Measurements from ENCODE around the gene STBD1.

The STBD1 gene

GRCh38 chr4:76307660-76308014 lies 1.1 kb downstream of the STBD1 start:
- ChIA-PET POLR2A (interaction anchor here (0.7 kb wide), 1 partner anchor 14 kb away, joined by 6 read pairs; no protein-coding TSS in a partner anchor), CTCF (interaction anchor here (1.2 to 2.3 kb wide), 4 partner anchors 16 to 128 kb away, joined by 4 to 6 read pairs (median 5); no protein-coding TSS in a partner anchor)
- DNase-seq (ENCODE audit: extremely low spot score): no peak
- TF ChIP-seq, protein P1, sequence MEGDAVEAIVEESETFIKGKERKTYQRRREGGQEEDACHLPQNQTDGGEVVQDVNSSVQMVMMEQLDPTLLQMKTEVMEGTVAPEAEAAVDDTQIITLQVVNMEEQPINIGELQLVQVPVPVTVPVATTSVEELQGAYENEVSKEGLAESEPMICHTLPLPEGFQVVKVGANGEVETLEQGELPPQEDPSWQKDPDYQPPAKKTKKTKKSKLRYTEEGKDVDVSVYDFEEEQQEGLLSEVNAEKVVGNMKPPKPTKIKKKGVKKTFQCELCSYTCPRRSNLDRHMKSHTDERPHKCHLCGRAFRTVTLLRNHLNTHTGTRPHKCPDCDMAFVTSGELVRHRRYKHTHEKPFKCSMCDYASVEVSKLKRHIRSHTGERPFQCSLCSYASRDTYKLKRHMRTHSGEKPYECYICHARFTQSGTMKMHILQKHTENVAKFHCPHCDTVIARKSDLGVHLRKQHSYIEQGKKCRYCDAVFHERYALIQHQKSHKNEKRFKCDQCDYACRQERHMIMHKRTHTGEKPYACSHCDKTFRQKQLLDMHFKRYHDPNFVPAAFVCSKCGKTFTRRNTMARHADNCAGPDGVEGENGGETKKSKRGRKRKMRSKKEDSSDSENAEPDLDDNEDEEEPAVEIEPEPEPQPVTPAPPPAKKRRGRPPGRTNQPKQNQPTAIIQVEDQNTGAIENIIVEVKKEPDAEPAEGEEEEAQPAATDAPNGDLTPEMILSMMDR (IDR thresholded peaks at IDR 0.05; ENCODE audit: control extremely low read depth, extremely low read depth, low read depth, missing control alignments): no peak

- TF ChIP-seq, protein P1 (IDR thresholded peaks at IDR 0.05; ENCODE audit: control extremely low read depth, extremely low read depth, low read depth, missing control alignments): no peak
- POLR2A ChIA-PET: no interaction called here
- DNase-seq (ENCODE audit: extremely low spot score): no peak
- CTCF ChIA-PET: interaction anchor here (2.3 kb wide), 1 partner anchor 129 kb away, joined by 6 read pairs; no protein-coding TSS in a partner anchor
These were observed 2.0 kb downstream of the STBD1 start for GRCh38 chr4:76308548-76308947.

GRCh38 chr4:76309939-76310550 lies 3.5 kb downstream of the STBD1 start:
- DNase-seq (ENCODE audit: extremely low spot score): no peak
- POLR2A ChIA-PET: no interaction called here
- CTCF ChIA-PET: interaction anchor here (1.1 kb wide), 1 partner anchor 126 kb away, joined by 3 read pairs; no protein-coding TSS in a partner anchor
- TF ChIP-seq, protein P1 (IDR thresholded peaks at IDR 0.05; ENCODE audit: control extremely low read depth, extremely low read depth, low read depth, missing control alignments): no peak

DNA sequence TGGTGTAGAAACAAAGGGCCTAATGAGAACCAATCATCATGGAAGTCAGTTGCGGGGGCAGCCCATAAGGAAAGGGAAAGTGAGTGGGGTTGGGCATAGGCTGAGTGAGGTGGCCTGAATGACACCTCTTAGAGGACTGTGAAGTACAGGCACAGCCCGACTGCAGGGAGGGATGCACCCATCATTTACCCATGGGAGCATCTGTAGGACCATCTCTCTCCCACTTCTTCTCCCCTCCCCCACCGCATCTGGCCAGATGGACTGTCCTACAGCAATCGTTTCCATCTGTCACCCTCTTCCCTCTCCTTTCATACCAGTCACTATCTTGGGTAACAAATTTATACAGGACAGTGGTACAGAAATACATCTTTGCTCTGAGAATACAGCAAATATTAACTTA lies 4.2 kb downstream of the STBD1 start:
- no peak for DNase-seq (ENCODE audit: extremely low spot score)
- CTCF ChIA-PET: no interaction called here
- TF ChIP-seq, protein P1 (IDR thresholded peaks at IDR 0.05; ENCODE audit: control extremely low read depth, extremely low read depth, low read depth, missing control alignments): no peak
- POLR2A ChIA-PET: no interaction called here

DNA sequence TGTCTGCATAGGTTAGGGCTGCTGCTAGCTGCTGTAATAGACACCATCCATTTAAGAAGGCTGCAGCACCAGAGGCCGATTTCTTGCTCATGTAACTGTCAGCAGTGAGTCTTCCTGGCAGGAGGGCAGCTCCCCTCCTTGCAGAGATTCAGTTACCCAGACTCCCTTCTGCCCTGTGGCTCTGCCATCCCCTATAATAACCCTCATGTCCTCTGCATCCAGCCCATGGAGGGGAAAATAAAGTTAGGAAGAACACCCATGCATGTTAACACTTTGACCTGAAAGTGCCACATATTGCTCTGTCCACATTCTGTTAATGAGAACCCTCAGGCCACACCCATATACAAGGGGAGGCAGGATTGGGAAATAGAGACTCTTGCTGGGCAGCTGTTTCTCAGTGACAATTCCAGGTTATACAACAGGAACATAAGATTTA lies 5.4 kb downstream of the STBD1 start:
- TF ChIP-seq, protein P1 (IDR thresholded peaks at IDR 0.05; ENCODE audit: control extremely low read depth, extremely low read depth, low read depth, missing control alignments): no peak
- DNase-seq (ENCODE audit: extremely low spot score): no peak
- POLR2A ChIA-PET: no interaction called here
- CTCF ChIA-PET: interaction anchor here (1.1 kb wide), 1 partner anchor 132 kb away, joined by 3 read pairs; no protein-coding TSS in a partner anchor

DNA sequence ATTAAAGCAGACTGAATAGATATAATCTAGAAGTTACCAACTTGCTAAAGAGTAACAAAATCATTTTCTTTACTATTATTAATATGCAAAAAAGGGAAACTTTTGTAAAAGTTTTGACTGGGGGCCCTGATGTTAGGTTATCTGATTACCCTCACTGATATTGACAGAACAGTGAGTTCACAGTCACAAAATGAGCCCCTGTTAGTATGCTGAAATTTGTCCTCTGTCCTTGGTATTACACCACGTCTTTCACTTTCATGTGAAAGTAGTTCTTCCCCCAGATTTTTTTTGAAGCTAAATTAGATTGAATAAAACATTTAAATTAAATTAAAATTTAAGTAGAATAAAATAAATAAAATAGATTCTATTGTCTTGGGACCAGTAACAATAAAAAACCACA lies 5.9 kb downstream of the STBD1 start:
- no peak for DNase-seq (ENCODE audit: extremely low spot score)
- ChIA-PET POLR2A (no interaction called here), CTCF (interaction anchor here (1.0 to 1.4 kb wide), 3 partner anchors 11 to 34 kb away, joined by 3 to 4 read pairs (median 3); no protein-coding TSS in a partner anchor)
- TF ChIP-seq, protein P1 (IDR thresholded peaks at IDR 0.05; ENCODE audit: control extremely low read depth, extremely low read depth, low read depth, missing control alignments): no peak
